Measurements from ENCODE around the gene DGKQ.

GRCh38 chr4:971666-972500, 1.5 kb downstream of the DGKQ start:
- TF ChIP-seq, protein P1, sequence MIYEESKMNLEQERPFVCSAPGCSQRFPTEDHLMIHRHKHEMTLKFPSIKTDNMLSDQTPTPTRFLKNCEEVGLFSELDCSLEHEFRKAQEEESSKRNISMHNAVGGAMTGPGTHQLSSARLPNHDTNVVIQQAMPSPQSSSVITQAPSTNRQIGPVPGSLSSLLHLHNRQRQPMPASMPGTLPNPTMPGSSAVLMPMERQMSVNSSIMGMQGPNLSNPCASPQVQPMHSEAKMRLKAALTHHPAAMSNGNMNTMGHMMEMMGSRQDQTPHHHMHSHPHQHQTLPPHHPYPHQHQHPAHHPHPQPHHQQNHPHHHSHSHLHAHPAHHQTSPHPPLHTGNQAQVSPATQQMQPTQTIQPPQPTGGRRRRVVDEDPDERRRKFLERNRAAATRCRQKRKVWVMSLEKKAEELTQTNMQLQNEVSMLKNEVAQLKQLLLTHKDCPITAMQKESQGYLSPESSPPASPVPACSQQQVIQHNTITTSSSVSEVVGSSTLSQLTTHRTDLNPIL (CRISPR knock-in tag; IDR thresholded peaks at IDR 0.05; ENCODE audit: low read depth) = no peak
- TF ChIP-seq, protein P2, sequence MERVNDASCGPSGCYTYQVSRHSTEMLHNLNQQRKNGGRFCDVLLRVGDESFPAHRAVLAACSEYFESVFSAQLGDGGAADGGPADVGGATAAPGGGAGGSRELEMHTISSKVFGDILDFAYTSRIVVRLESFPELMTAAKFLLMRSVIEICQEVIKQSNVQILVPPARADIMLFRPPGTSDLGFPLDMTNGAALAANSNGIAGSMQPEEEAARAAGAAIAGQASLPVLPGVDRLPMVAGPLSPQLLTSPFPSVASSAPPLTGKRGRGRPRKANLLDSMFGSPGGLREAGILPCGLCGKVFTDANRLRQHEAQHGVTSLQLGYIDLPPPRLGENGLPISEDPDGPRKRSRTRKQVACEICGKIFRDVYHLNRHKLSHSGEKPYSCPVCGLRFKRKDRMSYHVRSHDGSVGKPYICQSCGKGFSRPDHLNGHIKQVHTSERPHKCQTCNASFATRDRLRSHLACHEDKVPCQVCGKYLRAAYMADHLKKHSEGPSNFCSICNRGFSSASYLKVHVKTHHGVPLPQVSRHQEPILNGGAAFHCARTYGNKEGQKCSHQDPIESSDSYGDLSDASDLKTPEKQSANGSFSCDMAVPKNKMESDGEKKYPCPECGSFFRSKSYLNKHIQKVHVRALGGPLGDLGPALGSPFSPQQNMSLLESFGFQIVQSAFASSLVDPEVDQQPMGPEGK (CRISPR knock-in tag; IDR thresholded peaks at IDR 0.05; ENCODE audit: borderline replicate concordance) = no peak
- no peak for TF ChIP-seq ESRRG (CRISPR knock-in tag; IDR thresholded peaks at IDR 0.05)
- TF ChIP-seq, protein P3, sequence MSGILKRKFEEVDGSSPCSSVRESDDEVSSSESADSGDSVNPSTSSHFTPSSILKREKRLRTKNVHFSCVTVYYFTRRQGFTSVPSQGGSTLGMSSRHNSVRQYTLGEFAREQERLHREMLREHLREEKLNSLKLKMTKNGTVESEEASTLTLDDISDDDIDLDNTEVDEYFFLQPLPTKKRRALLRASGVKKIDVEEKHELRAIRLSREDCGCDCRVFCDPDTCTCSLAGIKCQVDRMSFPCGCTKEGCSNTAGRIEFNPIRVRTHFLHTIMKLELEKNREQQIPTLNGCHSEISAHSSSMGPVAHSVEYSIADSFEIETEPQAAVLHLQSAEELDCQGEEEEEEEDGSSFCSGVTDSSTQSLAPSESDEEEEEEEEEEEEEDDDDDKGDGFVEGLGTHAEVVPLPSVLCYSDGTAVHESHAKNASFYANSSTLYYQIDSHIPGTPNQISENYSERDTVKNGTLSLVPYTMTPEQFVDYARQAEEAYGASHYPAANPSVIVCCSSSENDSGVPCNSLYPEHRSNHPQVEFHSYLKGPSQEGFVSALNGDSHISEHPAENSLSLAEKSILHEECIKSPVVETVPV (CRISPR knock-in tag; IDR thresholded peaks at IDR 0.05) = no peak
- no peak for TF ChIP-seq TOX (CRISPR knock-in tag; IDR thresholded peaks at IDR 0.05; ENCODE audit: borderline replicate concordance)
- TF ChIP-seq TCF4 (CRISPR knock-in tag; IDR thresholded peaks at IDR 0.05; ENCODE audit: borderline replicate concordance) = no peak
- no peak for TF ChIP-seq ZNF70 (CRISPR knock-in tag; IDR thresholded peaks at IDR 0.05)
- no peak for TF ChIP-seq ZNF8 (CRISPR knock-in tag; IDR thresholded peaks at IDR 0.05)
- TF ChIP-seq ARNTL (CRISPR knock-in tag; IDR thresholded peaks at IDR 0.05; ENCODE audit: borderline replicate concordance, low read depth) = no peak
